Stimulated activated CD8-positive, alpha-beta memory T cell treated with anti-CD3 and anti-CD28 coated beads, Interleukin-15, amount 100 ng/mL, for 48 hours (primary cell): Measurements from ENCODE around the gene PEX11A.

ENCODE experiments used
- DNase-seq, 2 donors: peaks; one replicate each; pipeline ENCODE4 v3.0.0-alpha.2; 2020; ENCODE audit warnings: low read depth in 2 of 2

The PEX11A gene

DNA sequence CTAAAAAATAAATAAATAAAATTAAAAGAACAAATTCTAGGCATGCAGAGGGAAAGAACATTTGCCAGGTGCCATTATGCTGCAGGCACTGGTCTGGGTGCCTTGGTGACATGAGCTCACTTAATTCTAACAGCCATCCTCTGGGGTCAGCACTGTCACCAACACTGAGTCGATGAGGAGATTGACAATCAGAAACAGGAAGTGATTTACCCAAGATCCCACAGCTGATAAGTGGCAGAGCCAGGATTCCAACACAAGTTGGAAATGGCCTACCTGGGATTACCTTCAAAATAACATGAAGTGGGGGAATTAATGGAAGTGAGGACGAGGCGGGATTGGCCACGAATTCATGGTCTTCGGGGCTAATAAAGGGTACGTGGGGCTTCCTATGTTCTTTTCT is 14.9 kb downstream of the PEX11A start:
- no peak for DNase-seq

- DNase-seq: no peak
Observed at GRCh38 chr15:89674526-89674925, 16.0 kb downstream of the PEX11A start.

- DNase-seq: peak in 1 of 2 donors; percentile 13
Observed at GRCh38 chr15:89673165-89673512, 17.4 kb downstream of the PEX11A start.

DNA sequence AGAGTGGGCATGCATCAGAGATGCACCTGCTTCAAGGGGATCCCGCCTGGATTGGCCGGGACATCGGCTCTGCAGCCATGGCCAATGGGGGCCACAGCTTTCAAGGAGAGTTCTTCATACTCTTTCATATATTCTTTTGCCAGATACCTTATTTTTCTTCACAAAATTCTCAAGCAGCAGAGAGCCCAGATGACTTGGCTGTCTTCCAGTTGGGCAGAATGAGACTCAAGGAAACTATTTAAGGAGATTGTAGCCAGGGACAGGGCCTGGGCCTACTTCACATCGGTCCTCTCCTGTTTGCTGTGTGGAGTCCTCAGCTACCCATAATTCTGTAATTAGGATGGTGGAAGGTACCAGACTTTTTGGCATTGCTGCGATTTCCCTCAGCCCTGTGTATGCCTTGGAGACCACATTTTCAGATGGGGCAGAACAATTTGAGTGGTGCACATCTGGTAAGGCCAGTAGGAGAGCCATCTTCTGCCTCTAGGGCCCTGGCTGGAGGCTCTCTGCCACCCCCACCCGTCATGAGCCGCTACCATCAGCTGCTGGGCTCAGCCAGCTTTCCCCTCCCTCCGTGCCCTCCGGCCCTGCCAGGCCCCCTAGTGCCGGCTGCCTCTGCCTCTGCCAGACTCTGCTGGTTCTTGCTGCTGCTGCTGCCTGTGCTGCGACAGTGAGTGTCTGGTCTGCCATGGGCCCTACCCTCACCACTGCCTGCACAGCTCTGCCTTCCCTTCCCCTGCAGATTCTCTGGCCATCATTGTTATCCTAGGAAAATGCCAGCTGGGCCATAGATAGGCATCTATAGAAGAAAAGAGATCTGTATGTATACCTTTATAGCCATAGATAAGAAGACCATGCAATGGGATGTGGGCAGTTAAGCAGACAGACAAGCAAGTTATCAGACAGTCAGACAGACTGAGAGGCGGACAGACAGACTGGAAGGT is 18.1 kb downstream of the PEX11A start:
- no peak for DNase-seq

- DNase-seq: no peak
Observed at GRCh38 chr15:89671687-89672086, 18.9 kb downstream of the PEX11A start.

GRCh38 chr15:89670971-89671560 is 19.5 kb downstream of the PEX11A start:
- DNase-seq: no peak

DNA sequence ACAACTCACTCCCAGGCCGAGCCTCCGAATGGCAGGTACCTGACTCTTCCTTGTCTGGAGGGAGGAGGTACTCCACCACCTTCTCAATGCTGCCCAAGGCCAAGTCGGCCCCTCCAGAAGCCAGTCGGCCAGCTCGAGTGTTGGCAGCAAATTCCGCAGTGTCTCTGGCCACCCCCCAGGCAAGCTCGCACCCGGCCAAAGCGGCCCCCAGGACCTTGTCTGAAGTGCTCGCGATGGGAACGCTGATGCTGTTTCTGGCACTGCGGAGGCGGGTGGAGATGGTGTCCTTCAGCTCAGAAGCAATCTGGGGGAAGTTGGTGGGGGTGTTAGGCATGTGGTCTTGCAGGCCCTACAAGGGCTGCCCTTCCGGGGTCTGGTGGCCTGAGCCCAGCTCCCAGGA is 20.6 kb downstream of the PEX11A start:
- no peak for DNase-seq

GRCh38 chr15:89669309-89669865 is 21.2 kb downstream of the PEX11A start:
- no peak for DNase-seq

GRCh38 chr15:89668171-89668570 is 22.4 kb downstream of the PEX11A start:
- no peak for DNase-seq

DNA sequence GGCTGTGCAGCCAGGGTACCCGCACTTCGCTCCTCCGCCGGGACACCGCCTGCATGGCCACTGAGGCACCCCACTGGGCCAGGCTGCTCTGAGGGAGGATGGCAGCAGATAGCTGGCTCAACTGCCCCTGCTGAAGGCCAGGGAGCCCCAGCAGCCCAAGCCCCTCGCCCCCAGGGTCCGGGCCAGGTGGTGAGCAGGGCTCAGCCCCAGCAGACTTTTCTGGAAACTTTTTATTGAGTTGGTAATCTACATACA is 22.9 kb downstream of the PEX11A start:
- no peak for DNase-seq

DNA sequence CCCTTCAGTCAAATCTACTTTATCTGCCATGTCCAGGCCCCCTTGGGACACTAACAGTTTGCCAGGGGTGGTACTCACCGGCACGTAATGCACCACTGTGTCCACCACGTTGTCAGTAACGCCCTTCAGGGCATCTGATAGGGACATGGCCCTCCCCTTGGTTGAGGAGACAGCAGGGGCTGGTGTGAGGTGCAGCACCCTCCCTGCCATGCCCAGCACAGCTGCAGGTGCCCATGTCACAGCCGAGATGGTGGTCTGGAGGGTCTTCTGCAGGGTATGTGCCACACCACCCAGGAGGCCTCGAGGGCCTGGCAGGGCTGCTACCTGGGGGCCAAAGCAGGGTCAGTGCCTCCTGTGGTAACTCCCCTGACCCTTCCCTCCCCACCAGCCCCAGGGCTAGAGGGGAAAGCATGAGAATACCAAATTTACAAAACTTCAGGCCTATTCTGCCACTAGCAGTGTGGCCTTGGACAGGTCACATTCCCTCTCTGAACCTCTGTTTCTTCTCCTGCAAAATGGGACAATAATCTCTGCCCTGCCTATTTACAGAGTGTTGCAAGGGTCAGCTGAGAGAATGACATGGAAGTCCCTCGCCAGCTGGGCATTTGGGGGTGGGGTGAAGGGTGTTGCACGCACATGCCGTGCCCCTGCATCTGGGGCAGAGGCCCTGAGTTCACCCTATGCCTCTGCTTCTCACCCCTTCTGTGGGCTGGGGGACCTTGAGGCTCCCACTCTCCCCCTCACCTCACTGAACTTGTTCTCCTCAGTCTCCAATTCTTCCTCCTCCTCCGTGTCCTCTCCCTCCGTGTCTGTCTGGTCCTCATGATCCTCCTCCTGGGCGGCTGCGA is 23.5 kb downstream of the PEX11A start:
- no peak for DNase-seq

DNA sequence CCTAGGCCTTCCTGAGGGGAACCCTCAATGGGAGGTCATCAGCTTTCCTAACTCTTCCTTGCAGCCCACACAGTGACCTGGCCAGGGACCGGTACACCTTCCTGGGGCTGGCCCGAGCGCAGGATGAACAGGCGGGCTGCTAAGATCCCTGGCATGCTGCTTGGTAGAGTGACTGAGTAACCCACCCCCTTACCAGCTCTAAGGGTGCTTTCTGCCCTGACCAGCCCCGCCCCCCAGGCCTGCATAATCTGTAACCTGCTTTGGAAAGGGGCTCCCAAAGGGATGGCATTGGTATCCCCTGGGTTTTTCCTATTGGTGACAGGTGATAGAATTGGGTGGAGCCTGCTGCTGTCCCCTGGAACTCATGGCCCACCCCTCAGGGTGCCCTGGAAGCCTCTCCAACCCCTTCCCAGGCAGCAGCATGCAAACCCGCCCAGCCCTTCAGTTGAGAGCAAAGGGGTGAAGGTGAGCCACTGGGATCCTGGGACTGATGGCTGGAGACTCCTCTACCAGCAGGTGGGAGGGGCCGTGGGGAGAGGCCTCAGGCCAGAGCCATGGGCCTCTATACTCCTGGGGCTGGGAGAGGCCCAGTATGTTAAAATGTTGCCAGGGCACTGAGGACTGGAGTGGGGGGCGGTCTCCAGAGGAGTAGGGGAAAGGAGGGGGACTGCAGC is 24.2 kb downstream of the PEX11A start:
- DNase-seq: no peak

DNA sequence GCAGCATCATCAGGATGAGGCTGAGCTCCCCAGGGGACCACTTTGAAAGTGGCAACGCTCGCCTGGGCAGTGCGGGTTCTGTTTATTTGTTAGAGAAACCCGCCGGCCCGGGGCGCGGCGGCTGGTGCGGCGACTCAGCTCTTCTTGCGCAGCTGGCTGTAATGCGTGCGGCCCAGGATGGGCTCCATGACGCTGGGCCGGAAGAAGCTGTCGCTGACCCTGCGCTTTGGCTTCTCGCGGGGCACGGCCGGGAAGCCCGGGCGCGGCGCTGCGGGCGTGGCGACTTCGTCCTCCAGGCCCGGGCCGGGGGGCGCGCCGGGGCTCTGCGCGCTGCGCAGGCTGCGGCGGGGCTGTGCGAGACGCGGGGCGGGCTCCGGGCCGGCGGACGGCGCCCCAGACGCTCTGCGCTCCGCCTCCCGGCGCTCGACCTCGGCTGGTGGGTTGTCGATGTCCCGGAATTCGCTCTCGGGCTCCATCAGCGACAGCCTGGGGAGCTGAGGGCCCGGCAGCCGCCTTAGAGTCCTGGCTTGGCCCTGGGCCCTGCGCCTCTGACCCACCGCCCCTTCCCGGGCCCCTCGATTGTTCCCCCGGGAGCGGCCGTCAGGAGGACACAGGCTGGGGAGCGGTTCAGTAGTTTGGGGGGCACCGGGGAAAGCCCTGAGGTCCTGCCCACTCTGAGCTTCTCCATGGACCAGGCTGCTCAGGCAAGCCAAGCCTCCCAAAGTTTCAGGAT is 24.9 kb downstream of the PEX11A start:
- DNase-seq: no peak

- DNase-seq: no peak
Observed at GRCh38 chr15:89664441-89665350, 25.9 kb downstream of the PEX11A start.

GRCh38 chr15:89662893-89663626 is 27.5 kb downstream of the PEX11A start:
- no peak for DNase-seq

GRCh38 chr15:89660556-89660955 is 30.0 kb downstream of the PEX11A start:
- DNase-seq: no peak

DNA sequence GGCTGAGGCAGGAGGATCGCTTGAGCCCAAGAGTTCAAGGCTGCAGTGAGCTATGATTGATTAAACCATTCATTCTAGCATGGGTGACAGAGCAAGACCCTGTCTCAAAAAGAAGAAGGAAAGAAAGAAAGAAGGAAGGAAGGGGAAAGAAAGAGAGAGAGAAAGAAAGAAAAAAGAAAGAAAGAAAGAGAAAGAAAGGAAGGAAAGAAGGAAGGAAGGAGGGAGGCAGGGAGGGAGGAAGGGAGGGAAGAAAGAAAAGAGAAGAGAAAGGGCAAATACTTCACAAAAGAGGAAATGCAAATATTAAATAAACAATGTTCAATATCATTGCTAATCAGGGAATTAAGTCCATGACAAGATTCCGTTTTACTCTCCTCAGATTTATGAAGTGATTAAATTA is 31.3 kb downstream of the PEX11A start:
- DNase-seq: no peak

GRCh38 chr15:89657686-89658200 is 32.8 kb downstream of the PEX11A start:
- no peak for DNase-seq
